Fibroblast of lung (primary cell): ENCODE measurements around the gene DIAPH3. TPM values are rescaled to one million over a fixed set of nuclear protein-coding genes. Genes with fewer than 3 reads are reported as not detected.

Experiments used
- DNase-seq, 2 donors: peaks; one replicate each; pipeline versions ENCODE4 v3.0.0 to v3.0.0-alpha.2; 2010; ENCODE audit warnings: low read depth in 2 of 2
- H2AFZ ChIP-seq: 2 replicates; pipeline ENCODE4 v1.5.1; 2012; ENCODE audit warnings: low read length, control low read depth, inconsistent platforms
- H3K27ac ChIP-seq: 2 replicates; pipeline ENCODE4 v1.5.1; 2011; ENCODE audit warnings: low read length, control low read depth; ENCODE audit not compliant: insufficient read depth
- H3K27me3 ChIP-seq: 2 replicates; pipeline ENCODE4 v1.5.1; 2011; ENCODE audit warnings: mild to moderate bottlenecking, low read length; ENCODE audit not compliant: control insufficient read depth, insufficient read depth
- H3K36me3 ChIP-seq: 2 replicates; pipeline ENCODE4 v1.5.1; 2011; ENCODE audit warnings: low read length; ENCODE audit not compliant: control insufficient read depth, insufficient read depth
- H3K4me1 ChIP-seq: 2 replicates; pipeline ENCODE4 v1.5.1; 2011; ENCODE audit warnings: low read length; ENCODE audit not compliant: control insufficient read depth, insufficient read depth; ENCODE audit errors: extremely low read depth
- H3K4me2 ChIP-seq: 2 replicates; pipeline ENCODE4 v1.5.1; 2011; ENCODE audit warnings: low read length, control low read depth; ENCODE audit not compliant: insufficient read depth; ENCODE audit errors: extremely low read depth
- H3K4me3 ChIP-seq, 4 experiments: fragments of 200-600 bp in 1 of 4; sonication (generic) in 1 of 4; replicated peaks in 1 of 4; 2 replicates each; pipeline ENCODE4 v1.5.1; 2011 to 2016; ENCODE audit warnings: low read length in 4 of 4, low read depth in 3 of 4, mild to moderate bottlenecking in 3 of 4, control low read depth in 2 of 4, inconsistent platforms in 1 of 4, mixed read lengths in 1 of 4; ENCODE audit not compliant: insufficient read depth in 1 of 4; ENCODE audit errors: control extremely low read depth in 1 of 4
- H3K79me2 ChIP-seq: 2 replicates; pipeline ENCODE4 v1.5.1; 2012; ENCODE audit warnings: mild to moderate bottlenecking, low read length, inconsistent platforms; ENCODE audit not compliant: control insufficient read depth, insufficient read depth
- H3K9ac ChIP-seq: 2 replicates; pipeline ENCODE4 v1.5.1; 2011; ENCODE audit warnings: mild to moderate bottlenecking, low read length, control low read depth; ENCODE audit not compliant: insufficient read depth
- H3K9me3 ChIP-seq: 2 replicates; pipeline ENCODE4 v1.5.1; 2012; ENCODE audit warnings: low read depth, low read length; ENCODE audit not compliant: control insufficient read depth, insufficient read depth
- H4K20me1 ChIP-seq: 2 replicates; pipeline ENCODE4 v1.5.1; 2011; ENCODE audit warnings: low read length; ENCODE audit not compliant: control insufficient read depth, insufficient read depth; ENCODE audit errors: extremely low read depth
- EZH2 ChIP-seq: IDR thresholded peaks from 2 replicates; pipeline ENCODE4 v1.5.1; 2012; ENCODE audit warnings: low read length, control low read depth, mild to moderate bottlenecking; ENCODE audit errors: missing control alignments
- polyA plus RNA-seq, 2 donors: library from polyadenylated mRNA; depleted of rRNA in 1 of 2; stranded (reverse) in 1 of 2; unstranded in 1 of 2; fragments of >200 nt; gene quantifications; 2 replicates each; pipeline ENCODE4 v1.2.1, GENCODE V29; 2011 to 2012; ENCODE audit warnings: missing spikeins in 1 of 2
- total RNA-seq: library from RNA; depleted of rRNA; stranded (reverse); fragments of >200 nt; gene quantifications from 2 replicates; pipeline ENCODE4 v1.2.1, GENCODE V29; 2014
- TF ChIP-seq, protein P1 (sequence below), 2 donors: IDR thresholded peaks in 1 of 2; conservative IDR thresholded peaks in 1 of 2; 1 replicate in 1 of 2; 2 replicates in 1 of 2; pipeline ENCODE4 v1.5.1; 2011 to 2012; ENCODE audit warnings: low read length in 2 of 2, control low read depth in 1 of 2, inconsistent platforms in 1 of 2, low read depth in 1 of 2, mild to moderate bottlenecking in 1 of 2

DIAPH3 gene
- total and polyA plus RNA-seq, 2 donors (not counting 1 experiment from before 2014, with no cell fraction given), result 5.9 to 10.9 TPM

DNA sequence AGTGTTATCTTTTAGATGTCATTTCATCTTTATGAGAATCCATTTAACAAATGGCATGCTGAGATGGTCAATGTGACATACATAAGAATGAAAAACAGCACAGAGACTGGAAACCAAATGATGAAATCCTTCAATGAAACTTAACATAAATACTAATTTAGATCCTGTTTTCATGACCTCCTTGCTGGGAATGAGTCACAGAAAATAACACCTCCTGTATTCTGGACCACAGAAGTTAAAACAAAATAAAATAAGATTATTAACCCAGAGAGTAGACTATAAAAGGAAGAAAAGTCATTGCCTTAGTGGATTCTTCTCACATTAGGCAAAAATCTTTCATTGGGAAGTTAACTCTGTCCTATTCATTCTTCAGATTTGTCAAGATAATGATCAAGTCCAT lies 1.6 kb downstream of the DIAPH3 start:
- Histone ChIP-seq H3K9ac (no peak overlapping the region), H3K36me3 (no peaks in the 10 kb centered on the region), H3K27me3 (no peaks in the 10 kb centered on the region), H4K20me1 (no peaks in the 10 kb centered on the region), H2AFZ (no peak overlapping the region), H3K4me3 (peak overlapping the region in 3 of 4 experiments; percentile 28 to 95 (median 94)), H3K4me2 (peak overlapping the region; percentile 52), H3K4me1 (no peaks in the 10 kb centered on the region), H3K9me3 (no peaks in the 10 kb centered on the region), H3K79me2 (peaks cover 64% of the 10 kb centered on the region), H3K27ac (no peak overlapping the region)
- DNase-seq, result peak in 1 of 2 donors; percentile 40
- TF ChIP-seq, protein P1, sequence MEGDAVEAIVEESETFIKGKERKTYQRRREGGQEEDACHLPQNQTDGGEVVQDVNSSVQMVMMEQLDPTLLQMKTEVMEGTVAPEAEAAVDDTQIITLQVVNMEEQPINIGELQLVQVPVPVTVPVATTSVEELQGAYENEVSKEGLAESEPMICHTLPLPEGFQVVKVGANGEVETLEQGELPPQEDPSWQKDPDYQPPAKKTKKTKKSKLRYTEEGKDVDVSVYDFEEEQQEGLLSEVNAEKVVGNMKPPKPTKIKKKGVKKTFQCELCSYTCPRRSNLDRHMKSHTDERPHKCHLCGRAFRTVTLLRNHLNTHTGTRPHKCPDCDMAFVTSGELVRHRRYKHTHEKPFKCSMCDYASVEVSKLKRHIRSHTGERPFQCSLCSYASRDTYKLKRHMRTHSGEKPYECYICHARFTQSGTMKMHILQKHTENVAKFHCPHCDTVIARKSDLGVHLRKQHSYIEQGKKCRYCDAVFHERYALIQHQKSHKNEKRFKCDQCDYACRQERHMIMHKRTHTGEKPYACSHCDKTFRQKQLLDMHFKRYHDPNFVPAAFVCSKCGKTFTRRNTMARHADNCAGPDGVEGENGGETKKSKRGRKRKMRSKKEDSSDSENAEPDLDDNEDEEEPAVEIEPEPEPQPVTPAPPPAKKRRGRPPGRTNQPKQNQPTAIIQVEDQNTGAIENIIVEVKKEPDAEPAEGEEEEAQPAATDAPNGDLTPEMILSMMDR (conservative IDR thresholded peaks at IDR 0.05 in 1 of 2, IDR thresholded peaks at IDR 0.05 in 1 of 2; ENCODE audit: low read depth in 1 of 2, low read length in 2 of 2), result no peak
- no peak for TF ChIP-seq EZH2

DNA sequence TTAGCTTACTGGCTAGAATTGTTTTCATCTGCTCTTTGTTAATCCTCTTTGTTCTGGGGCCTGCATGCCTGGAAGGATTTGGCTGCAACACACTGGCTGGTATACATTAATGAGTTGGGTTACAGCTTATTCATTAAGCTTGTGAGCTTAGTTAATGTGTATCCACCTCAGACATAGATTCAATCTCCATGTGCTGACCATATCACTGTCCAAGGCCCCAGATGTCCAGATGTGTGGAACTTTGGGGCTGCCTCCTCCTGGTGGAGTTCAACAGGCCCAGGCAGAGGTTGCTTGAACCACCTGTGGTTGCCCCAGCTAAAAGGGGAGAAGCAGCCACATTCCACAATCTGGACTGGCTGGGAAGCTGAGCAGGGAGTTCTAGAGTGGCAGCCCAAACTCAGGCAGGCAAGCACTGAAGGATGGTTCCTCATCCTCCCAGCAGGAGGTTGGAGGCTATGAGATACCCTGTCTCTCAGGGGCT lies 5.4 kb downstream of the DIAPH3 start:
- no peaks in the 10 kb centered on the region for H3K9me3 ChIP-seq
- H3K27me3 ChIP-seq, result no peaks in the 10 kb centered on the region
- H3K27ac ChIP-seq, result no peak overlapping the region
- H3K4me3 ChIP-seq, result no peak overlapping the region
- no peaks in the 10 kb centered on the region for H3K36me3 ChIP-seq
- no peak overlapping the region for H3K9ac ChIP-seq
- DNase-seq, result no peak
- H3K4me2 ChIP-seq, result no peak overlapping the region
- TF ChIP-seq EZH2, result no peak
- TF ChIP-seq, protein P1 (conservative IDR thresholded peaks at IDR 0.05 in 1 of 2, IDR thresholded peaks at IDR 0.05 in 1 of 2; ENCODE audit: low read depth in 1 of 2, low read length in 2 of 2), result no peak
- peaks cover 95% of the 10 kb centered on the region for H3K79me2 ChIP-seq
- no peak overlapping the region for H2AFZ ChIP-seq
- no peaks in the 10 kb centered on the region for H4K20me1 ChIP-seq
- no peaks in the 10 kb centered on the region for H3K4me1 ChIP-seq

DNA sequence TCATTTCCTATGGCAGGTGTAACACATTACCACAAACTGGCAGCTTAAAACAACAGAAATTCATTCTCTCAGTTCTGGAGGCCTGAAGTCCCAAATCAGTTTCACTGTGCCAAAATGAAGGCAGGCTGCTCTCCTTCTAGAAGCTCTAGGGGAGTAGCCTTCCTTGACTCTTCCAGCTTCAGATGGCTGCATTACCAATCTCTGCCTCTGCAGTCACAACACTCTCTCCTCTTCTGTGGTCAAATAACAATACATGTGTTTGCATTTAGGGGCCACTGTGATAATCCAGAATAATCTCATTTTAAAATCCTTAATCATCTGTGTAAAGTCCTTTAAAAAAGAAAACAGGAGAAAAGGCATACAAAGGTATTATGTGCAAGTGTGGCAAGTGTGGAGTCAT lies 7.8 kb downstream of the DIAPH3 start:
- no peaks in the 10 kb centered on the region for H3K9me3 ChIP-seq
- H3K4me1 ChIP-seq, result no peaks in the 10 kb centered on the region
- H3K4me3 ChIP-seq, result no peak overlapping the region
- no peak overlapping the region for H2AFZ ChIP-seq
- no peak overlapping the region for H3K27ac ChIP-seq
- H3K4me2 ChIP-seq, result peak overlapping the region; percentile 19
- H3K79me2 ChIP-seq, result peaks cover 91% of the 10 kb centered on the region
- TF ChIP-seq, protein P1 (conservative IDR thresholded peaks at IDR 0.05 in 1 of 2, IDR thresholded peaks at IDR 0.05 in 1 of 2; ENCODE audit: low read depth in 1 of 2, low read length in 2 of 2), result peak in 1 of 2 donors; percentile 7
- no peak for TF ChIP-seq EZH2
- no peak overlapping the region for H3K9ac ChIP-seq
- H3K36me3 ChIP-seq, result no peaks in the 10 kb centered on the region
- DNase-seq, result no peak
- H3K27me3 ChIP-seq, result no peaks in the 10 kb centered on the region
- no peaks in the 10 kb centered on the region for H4K20me1 ChIP-seq
